Astrocyte (in vitro differentiated cells and primary cell): ENCODE data around the gene AMOTL2. TPM values are rescaled to one million over a fixed set of nuclear protein-coding genes. Genes with fewer than 3 reads are reported as not detected.
A peak's percentile ranks its signal among the peaks of the same experiment; 100 is the strongest.

Experiments used
- DNase-seq: peaks from one replicate; pipeline ENCODE4 v3.0.0-alpha.2; 2010; ENCODE audit warnings: low read depth
- FAIRE-seq: peaks from 2 replicates; lab custom pipeline; 2011; peaks lifted over from hg19 to GRCh38; lab: Jason Lieb, UNC
- H2AFZ ChIP-seq: 2 replicates; pipeline ENCODE4 v1.6.0; 2012; ENCODE audit warnings: low read depth, low read length, inconsistent platforms
- H3K27ac ChIP-seq: 2 replicates; pipeline ENCODE4 v1.5.1; 2011; ENCODE audit warnings: low read depth, low read length, inconsistent platforms
- H3K27me3 ChIP-seq: 2 replicates; pipeline ENCODE4 v1.6.0; 2011; ENCODE audit warnings: low read length, inconsistent platforms; ENCODE audit not compliant: insufficient read depth
- H3K36me3 ChIP-seq: 2 replicates; pipeline ENCODE4 v1.5.1; 2011; ENCODE audit warnings: low read length, inconsistent platforms; ENCODE audit not compliant: insufficient read depth
- H3K4me1 ChIP-seq: 2 replicates; pipeline ENCODE4 v1.5.1; 2011; ENCODE audit warnings: low read length, inconsistent platforms; ENCODE audit not compliant: insufficient read depth
- H3K4me2 ChIP-seq: 2 replicates; pipeline ENCODE4 v1.6.0; 2012; ENCODE audit warnings: low read length, inconsistent platforms
- H3K4me3 ChIP-seq: 2 replicates; pipeline ENCODE4 v1.5.1; 2011; ENCODE audit warnings: low read depth, mild to moderate bottlenecking, low read length, inconsistent platforms; ENCODE audit not compliant: insufficient read depth
- H3K79me2 ChIP-seq: 2 replicates; pipeline ENCODE4 v1.6.0; 2012; ENCODE audit warnings: mild to moderate bottlenecking, low read length, inconsistent platforms; ENCODE audit not compliant: insufficient read depth
- H3K9ac ChIP-seq: 2 replicates; pipeline ENCODE4 v1.6.0; 2012; ENCODE audit warnings: mild to moderate bottlenecking, low read length, inconsistent platforms
- H3K9me3 ChIP-seq: 2 replicates; pipeline ENCODE4 v1.5.1; 2012; ENCODE audit warnings: low read depth, mild to moderate bottlenecking, low read length, inconsistent platforms; ENCODE audit not compliant: insufficient read depth
- H4K20me1 ChIP-seq: 2 replicates; pipeline ENCODE4 v1.6.0; 2012; ENCODE audit warnings: low read length, inconsistent platforms; ENCODE audit not compliant: insufficient read depth
- H3K27ac Mint-ChIP-seq: one replicate; pipeline ENCODE4 v1.8.0; 2021; ENCODE audit warnings: mild to moderate bottlenecking, mixed read lengths; ENCODE audit not compliant: unreplicated experiment
- H3K27me3 Mint-ChIP-seq: one replicate; pipeline ENCODE4 v1.8.0; 2021; ENCODE audit warnings: low read depth, mixed read lengths; ENCODE audit not compliant: unreplicated experiment
- H3K36me3 Mint-ChIP-seq: one replicate; pipeline ENCODE4 v1.8.0; 2021; ENCODE audit warnings: low read depth, mixed read lengths; ENCODE audit not compliant: unreplicated experiment
- H3K4me1 Mint-ChIP-seq: one replicate; pipeline ENCODE4 v1.8.0; 2021; ENCODE audit warnings: low read depth, mixed read lengths; ENCODE audit not compliant: unreplicated experiment
- H3K4me3 Mint-ChIP-seq: one replicate; pipeline ENCODE4 v1.8.0; 2021; ENCODE audit warnings: mild to moderate bottlenecking, moderate library complexity, mixed read lengths; ENCODE audit not compliant: unreplicated experiment
- H3K9me3 Mint-ChIP-seq: one replicate; pipeline ENCODE4 v1.8.0; 2021; ENCODE audit warnings: mild to moderate bottlenecking, mixed read lengths; ENCODE audit not compliant: unreplicated experiment
- EZH2 ChIP-seq: IDR thresholded peaks from 2 replicates; pipeline ENCODE4 v1.6.1; 2012; ENCODE audit warnings: mild to moderate bottlenecking, low read length, inconsistent platforms; ENCODE audit not compliant: insufficient read depth
- total RNA-seq: library from RNA; stranded (reverse); gene quantifications from 2 replicates; pipeline ENCODE4 v1.2.1, GENCODE V29; 2021
- TF ChIP-seq, protein P1 (sequence below): IDR thresholded peaks from 2 replicates; pipeline ENCODE4 v1.5.1; 2011; ENCODE audit warnings: low read depth, mild to moderate bottlenecking, inconsistent platforms, low read length, moderate library complexity; ENCODE audit not compliant: insufficient read depth

Gene AMOTL2
- total RNA-seq, 1 donor from 2014 or later, result 197 TPM

DNA sequence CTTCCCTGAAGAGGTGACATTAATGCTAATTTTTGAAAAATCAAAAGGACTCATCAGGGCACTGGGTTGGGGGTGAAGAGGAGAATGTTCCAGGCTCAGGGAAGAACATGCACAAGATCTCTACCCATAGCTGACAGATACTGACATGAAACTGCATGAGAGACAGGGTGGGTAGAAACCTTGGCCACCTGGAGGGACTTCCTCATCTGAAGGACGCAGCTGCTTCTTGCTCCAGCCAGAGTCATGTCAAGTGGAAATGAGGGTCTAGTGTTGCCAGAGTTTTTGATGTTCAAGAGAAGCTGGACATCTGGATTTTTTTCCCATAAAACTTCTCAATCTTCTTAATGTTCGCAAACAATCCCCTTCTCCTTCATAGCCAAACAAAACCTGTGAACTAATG lies 29.7 kb downstream of the AMOTL2 start:
- H3K36me3 Mint-ChIP-seq, result peaks cover 1% of the 10 kb centered on the region
- FAIRE-seq, result no peak
- H3K79me2 ChIP-seq, result no peaks in the 10 kb centered on the region
- H3K27ac Mint-ChIP-seq, result no peak overlapping the region
- no peaks in the 10 kb centered on the region for H3K36me3 ChIP-seq
- DNase-seq, result no peak
- H3K4me3 Mint-ChIP-seq, result no peak overlapping the region
- H3K4me2 ChIP-seq, result no peak overlapping the region
- H3K27me3 ChIP-seq, result no peaks in the 10 kb centered on the region
- no peak overlapping the region for H3K9ac ChIP-seq
- peaks cover 2% of the 10 kb centered on the region for H3K9me3 ChIP-seq
- H3K27me3 Mint-ChIP-seq, result no peaks in the 10 kb centered on the region
- peaks cover 17% of the 10 kb centered on the region for H3K9me3 Mint-ChIP-seq
- H2AFZ ChIP-seq, result no peak overlapping the region
- H3K4me3 ChIP-seq, result no peak overlapping the region
- H3K27ac ChIP-seq, result no peak overlapping the region
- H3K4me1 Mint-ChIP-seq, result peaks cover 25% of the 10 kb centered on the region
- H3K4me1 ChIP-seq, result peaks cover 5% of the 10 kb centered on the region
- TF ChIP-seq EZH2, result no peak
- H4K20me1 ChIP-seq, result no peaks in the 10 kb centered on the region

DNA sequence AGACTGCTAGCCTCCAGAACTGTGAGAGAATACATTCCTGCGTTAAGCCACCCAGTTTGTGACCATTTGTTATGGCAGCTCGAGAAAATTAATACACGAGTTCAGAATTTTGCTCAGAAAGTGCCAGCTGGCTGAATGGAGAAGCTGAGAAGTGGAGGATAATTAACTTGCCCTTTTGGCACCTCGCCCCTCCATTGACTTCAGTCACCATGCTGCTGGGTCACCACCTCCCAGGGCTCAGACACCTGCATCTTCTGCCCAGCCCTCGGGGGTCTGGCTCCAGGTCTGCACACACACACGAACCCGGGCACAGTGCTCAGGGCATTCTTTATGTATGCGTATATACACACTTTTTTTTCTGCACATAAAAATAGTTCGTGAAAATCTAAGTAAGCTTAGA lies 32.0 kb downstream of the AMOTL2 start:
- no peak overlapping the region for H2AFZ ChIP-seq
- no peak overlapping the region for H3K4me3 ChIP-seq
- H3K27ac Mint-ChIP-seq, result no peak overlapping the region
- no peak overlapping the region for H3K4me2 ChIP-seq
- H3K27ac ChIP-seq, result no peak overlapping the region
- DNase-seq (no peak), FAIRE-seq (no peak)
- TF ChIP-seq, protein P1, sequence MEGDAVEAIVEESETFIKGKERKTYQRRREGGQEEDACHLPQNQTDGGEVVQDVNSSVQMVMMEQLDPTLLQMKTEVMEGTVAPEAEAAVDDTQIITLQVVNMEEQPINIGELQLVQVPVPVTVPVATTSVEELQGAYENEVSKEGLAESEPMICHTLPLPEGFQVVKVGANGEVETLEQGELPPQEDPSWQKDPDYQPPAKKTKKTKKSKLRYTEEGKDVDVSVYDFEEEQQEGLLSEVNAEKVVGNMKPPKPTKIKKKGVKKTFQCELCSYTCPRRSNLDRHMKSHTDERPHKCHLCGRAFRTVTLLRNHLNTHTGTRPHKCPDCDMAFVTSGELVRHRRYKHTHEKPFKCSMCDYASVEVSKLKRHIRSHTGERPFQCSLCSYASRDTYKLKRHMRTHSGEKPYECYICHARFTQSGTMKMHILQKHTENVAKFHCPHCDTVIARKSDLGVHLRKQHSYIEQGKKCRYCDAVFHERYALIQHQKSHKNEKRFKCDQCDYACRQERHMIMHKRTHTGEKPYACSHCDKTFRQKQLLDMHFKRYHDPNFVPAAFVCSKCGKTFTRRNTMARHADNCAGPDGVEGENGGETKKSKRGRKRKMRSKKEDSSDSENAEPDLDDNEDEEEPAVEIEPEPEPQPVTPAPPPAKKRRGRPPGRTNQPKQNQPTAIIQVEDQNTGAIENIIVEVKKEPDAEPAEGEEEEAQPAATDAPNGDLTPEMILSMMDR, result no peak
- no peak for TF ChIP-seq EZH2
- no peaks in the 10 kb centered on the region for H3K27me3 Mint-ChIP-seq
- peaks cover 15% of the 10 kb centered on the region for H3K9me3 Mint-ChIP-seq
- no peaks in the 10 kb centered on the region for H3K27me3 ChIP-seq
- H3K9ac ChIP-seq, result no peak overlapping the region
- H3K9me3 ChIP-seq, result peaks cover 2% of the 10 kb centered on the region
- no peak overlapping the region for H3K4me3 Mint-ChIP-seq
- peaks cover 23% of the 10 kb centered on the region for H3K4me1 Mint-ChIP-seq
- peaks cover 1% of the 10 kb centered on the region for H3K36me3 Mint-ChIP-seq
- no peaks in the 10 kb centered on the region for H3K79me2 ChIP-seq
- no peaks in the 10 kb centered on the region for H3K4me1 ChIP-seq
- no peaks in the 10 kb centered on the region for H3K36me3 ChIP-seq
- no peaks in the 10 kb centered on the region for H4K20me1 ChIP-seq

DNA sequence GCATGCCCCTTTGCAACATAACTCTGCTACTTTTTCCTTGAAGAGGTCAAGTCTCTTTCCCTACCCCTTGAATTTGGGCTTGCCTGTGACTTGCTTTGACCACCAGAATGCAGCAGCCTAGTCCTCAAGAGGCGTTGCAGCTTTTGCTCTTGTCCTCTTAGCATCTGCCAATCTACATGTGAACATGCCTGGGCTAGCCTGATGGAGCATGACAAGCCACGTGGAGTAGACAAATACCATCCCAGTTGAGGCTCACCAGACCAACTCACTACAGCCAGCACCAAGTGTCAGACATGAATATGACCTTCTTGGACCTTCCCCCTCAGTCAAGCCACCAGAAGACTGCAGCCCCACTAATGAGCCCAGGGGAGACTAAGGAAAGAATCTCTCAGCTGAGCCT lies 32.9 kb downstream of the AMOTL2 start:
- Histone ChIP-seq H3K9me3 (peaks cover 2% of the 10 kb centered on the region), H3K4me1 (peaks cover 5% of the 10 kb centered on the region), H3K36me3 (no peaks in the 10 kb centered on the region), H2AFZ (no peak overlapping the region), H3K4me3 (no peak overlapping the region), H3K27ac (no peak overlapping the region), H4K20me1 (no peaks in the 10 kb centered on the region), H3K4me2 (no peak overlapping the region), H3K9ac (no peak overlapping the region), H3K79me2 (no peaks in the 10 kb centered on the region), H3K27me3 (no peaks in the 10 kb centered on the region)
- peaks cover 1% of the 10 kb centered on the region for H3K36me3 Mint-ChIP-seq
- peaks cover 7% of the 10 kb centered on the region for H3K9me3 Mint-ChIP-seq
- no peak for DNase-seq
- H3K4me1 Mint-ChIP-seq, result peaks cover 26% of the 10 kb centered on the region
- H3K27ac Mint-ChIP-seq, result peak overlapping the region; percentile 22
- H3K4me3 Mint-ChIP-seq, result no peak overlapping the region
- no peak for TF ChIP-seq EZH2
- TF ChIP-seq, protein P1, result no peak
- no peaks in the 10 kb centered on the region for H3K27me3 Mint-ChIP-seq
- no peak for FAIRE-seq
